ENCODE measurements around the gene CACNB2. TPM values are rescaled to one million over a fixed set of nuclear protein-coding genes. Genes with fewer than 3 reads are reported as not detected.

CACNB2 gene
- total RNA-seq, 1 experiment from 2014 or later, result 3.2 TPM

DNA sequence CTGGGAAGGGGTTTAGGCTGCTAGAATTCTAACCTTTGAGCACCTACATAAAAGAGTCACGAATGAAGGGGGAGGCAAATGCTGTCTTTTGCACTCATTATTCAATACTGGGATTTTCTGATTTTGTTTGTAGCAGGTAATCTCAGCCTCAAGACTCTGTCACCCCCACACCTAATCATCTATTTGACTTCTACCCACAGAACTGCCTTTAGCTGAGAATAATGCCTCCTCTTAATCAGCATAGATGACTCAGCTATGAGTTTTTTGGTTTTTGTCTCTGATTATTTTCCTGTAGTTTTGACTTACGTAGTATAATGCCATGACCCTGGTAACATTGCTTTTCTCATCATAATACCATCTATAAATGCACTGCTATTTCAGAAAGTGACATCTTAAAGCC lies 42.7 kb upstream of the CACNB2 start:
- ATAC-seq, result no peak
- Mint-ChIP-seq H3K4me3 (no peak overlapping the region), H3K27ac (no peak overlapping the region), H3K27me3 (ENCODE audit: low read depth) (no peaks in the 10 kb centered on the region), H3K36me3 (no peaks in the 10 kb centered on the region), H3K4me1 (peaks cover 44% of the 10 kb centered on the region), H3K9me3 (peaks cover 5% of the 10 kb centered on the region; the same call in 1 of the 2 replicates)
- DNase-seq (ENCODE audit: low spot score), result no peak
- CTCF ChIA-PET, result no interaction called here
- POLR2A ChIA-PET, result interaction anchor here (0.7 kb wide), 1 partner anchor 53 kb away, joined by 4 read pairs; no protein-coding TSS in a partner anchor
- TF ChIP-seq JAZF1 (CRISPR knock-in tag; IDR thresholded peaks at IDR 0.05) (no peak), ZNF232 (CRISPR knock-in tag; IDR thresholded peaks at IDR 0.05) (no peak), PRRX2 (CRISPR knock-in tag; IDR thresholded peaks at IDR 0.05) (no peak), OVOL2 (CRISPR knock-in tag; IDR thresholded peaks at IDR 0.05; ENCODE audit: borderline replicate concordance) (no peak)
- TF ChIP-seq, protein P1, sequence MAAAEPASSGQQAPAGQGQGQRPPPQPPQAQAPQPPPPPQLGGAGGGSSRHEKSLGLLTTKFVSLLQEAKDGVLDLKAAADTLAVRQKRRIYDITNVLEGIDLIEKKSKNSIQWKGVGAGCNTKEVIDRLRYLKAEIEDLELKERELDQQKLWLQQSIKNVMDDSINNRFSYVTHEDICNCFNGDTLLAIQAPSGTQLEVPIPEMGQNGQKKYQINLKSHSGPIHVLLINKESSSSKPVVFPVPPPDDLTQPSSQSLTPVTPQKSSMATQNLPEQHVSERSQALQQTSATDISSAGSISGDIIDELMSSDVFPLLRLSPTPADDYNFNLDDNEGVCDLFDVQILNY (CRISPR knock-in tag; IDR thresholded peaks at IDR 0.05), result no peak
- TF ChIP-seq, protein P2, sequence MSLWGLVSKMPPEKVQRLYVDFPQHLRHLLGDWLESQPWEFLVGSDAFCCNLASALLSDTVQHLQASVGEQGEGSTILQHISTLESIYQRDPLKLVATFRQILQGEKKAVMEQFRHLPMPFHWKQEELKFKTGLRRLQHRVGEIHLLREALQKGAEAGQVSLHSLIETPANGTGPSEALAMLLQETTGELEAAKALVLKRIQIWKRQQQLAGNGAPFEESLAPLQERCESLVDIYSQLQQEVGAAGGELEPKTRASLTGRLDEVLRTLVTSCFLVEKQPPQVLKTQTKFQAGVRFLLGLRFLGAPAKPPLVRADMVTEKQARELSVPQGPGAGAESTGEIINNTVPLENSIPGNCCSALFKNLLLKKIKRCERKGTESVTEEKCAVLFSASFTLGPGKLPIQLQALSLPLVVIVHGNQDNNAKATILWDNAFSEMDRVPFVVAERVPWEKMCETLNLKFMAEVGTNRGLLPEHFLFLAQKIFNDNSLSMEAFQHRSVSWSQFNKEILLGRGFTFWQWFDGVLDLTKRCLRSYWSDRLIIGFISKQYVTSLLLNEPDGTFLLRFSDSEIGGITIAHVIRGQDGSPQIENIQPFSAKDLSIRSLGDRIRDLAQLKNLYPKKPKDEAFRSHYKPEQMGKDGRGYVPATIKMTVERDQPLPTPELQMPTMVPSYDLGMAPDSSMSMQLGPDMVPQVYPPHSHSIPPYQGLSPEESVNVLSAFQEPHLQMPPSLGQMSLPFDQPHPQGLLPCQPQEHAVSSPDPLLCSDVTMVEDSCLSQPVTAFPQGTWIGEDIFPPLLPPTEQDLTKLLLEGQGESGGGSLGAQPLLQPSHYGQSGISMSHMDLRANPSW (CRISPR knock-in tag; conservative IDR thresholded peaks at IDR 0.05; ENCODE audit: low read depth), result no peak

DNA sequence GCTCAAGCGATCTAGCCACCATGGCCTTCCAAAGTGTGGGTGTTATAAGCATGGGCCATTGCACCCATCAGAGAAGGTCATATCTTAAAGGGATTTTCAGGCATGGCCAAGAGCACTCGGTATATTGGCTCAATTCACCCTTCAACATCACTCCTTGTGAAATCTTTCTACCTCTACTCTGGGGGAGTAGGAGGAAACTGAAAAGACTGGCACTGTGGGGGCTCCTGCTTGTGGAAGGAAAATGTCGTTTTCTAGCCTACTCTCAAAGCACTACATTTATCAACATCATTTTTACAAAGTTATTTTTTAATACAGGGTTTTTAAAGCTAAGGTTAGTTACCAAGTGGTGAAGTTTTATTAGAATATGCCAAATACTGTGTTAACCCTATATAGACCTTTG lies 42.0 kb upstream of the CACNB2 start:
- POLR2A ChIA-PET, result no interaction called here
- Mint-ChIP-seq H3K27ac (no peak overlapping the region), H3K27me3 (ENCODE audit: low read depth) (no peaks in the 10 kb centered on the region), H3K4me1 (peaks cover 44% of the 10 kb centered on the region), H3K9me3 (peaks cover 5% of the 10 kb centered on the region; the same call in 1 of the 2 replicates), H3K36me3 (no peaks in the 10 kb centered on the region), H3K4me3 (no peak overlapping the region)
- no peak for TF ChIP-seq ESRRA (CRISPR knock-in tag; IDR thresholded peaks at IDR 0.05; ENCODE audit: borderline replicate concordance)
- TF ChIP-seq NFYB (CRISPR knock-in tag; conservative IDR thresholded peaks at IDR 0.05; ENCODE audit: low read depth), result no peak
- no peak for TF ChIP-seq ZNF121 (CRISPR knock-in tag; IDR thresholded peaks at IDR 0.05)
- no peak for TF ChIP-seq MYBL2 (CRISPR knock-in tag; IDR thresholded peaks at IDR 0.05)
- TF ChIP-seq CREM (CRISPR knock-in tag; IDR thresholded peaks at IDR 0.05), result no peak
- TF ChIP-seq, protein P3, sequence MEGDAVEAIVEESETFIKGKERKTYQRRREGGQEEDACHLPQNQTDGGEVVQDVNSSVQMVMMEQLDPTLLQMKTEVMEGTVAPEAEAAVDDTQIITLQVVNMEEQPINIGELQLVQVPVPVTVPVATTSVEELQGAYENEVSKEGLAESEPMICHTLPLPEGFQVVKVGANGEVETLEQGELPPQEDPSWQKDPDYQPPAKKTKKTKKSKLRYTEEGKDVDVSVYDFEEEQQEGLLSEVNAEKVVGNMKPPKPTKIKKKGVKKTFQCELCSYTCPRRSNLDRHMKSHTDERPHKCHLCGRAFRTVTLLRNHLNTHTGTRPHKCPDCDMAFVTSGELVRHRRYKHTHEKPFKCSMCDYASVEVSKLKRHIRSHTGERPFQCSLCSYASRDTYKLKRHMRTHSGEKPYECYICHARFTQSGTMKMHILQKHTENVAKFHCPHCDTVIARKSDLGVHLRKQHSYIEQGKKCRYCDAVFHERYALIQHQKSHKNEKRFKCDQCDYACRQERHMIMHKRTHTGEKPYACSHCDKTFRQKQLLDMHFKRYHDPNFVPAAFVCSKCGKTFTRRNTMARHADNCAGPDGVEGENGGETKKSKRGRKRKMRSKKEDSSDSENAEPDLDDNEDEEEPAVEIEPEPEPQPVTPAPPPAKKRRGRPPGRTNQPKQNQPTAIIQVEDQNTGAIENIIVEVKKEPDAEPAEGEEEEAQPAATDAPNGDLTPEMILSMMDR (IDR thresholded peaks at IDR 0.05), result no peak
- no peak for TF ChIP-seq JUN (CRISPR knock-in tag; IDR thresholded peaks at IDR 0.05)
- TF ChIP-seq ZNF416 (CRISPR knock-in tag; IDR thresholded peaks at IDR 0.05), result no peak
- DNase-seq (ENCODE audit: low spot score) (no peak), ATAC-seq (no peak)
- CTCF ChIA-PET, result no interaction called here

DNA sequence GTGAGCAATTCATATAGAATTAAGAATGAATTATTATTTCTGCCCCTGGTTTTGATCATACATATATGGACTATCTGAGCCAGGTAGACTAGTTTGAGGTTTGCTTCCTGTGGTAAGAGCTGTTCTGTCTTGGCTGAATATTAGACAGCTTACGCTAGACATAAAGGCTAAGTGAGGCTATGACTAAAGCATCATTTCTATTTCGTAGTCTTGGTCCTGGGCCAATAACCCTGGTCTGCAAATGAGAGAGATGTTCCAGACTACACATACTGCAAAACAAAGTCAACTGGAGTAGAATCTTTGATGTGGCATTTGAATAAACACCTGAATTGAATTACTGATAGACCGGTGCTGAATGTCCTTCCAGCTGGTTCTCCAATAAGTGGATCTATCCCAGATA lies 40.8 kb upstream of the CACNB2 start:
- Mint-ChIP-seq H3K27me3 (ENCODE audit: low read depth) (no peaks in the 10 kb centered on the region), H3K27ac (no peak overlapping the region), H3K4me1 (peaks cover 34% of the 10 kb centered on the region), H3K4me3 (no peak overlapping the region), H3K9me3 (peaks cover 5% of the 10 kb centered on the region; the same call in 1 of the 2 replicates), H3K36me3 (no peaks in the 10 kb centered on the region)
- ChIA-PET CTCF (no interaction called here), POLR2A (no interaction called here)
- DNase-seq (ENCODE audit: low spot score) (no peak), ATAC-seq (no peak)
- no peak for TF ChIP-seq EMX1 (CRISPR knock-in tag; IDR thresholded peaks at IDR 0.05)

DNA sequence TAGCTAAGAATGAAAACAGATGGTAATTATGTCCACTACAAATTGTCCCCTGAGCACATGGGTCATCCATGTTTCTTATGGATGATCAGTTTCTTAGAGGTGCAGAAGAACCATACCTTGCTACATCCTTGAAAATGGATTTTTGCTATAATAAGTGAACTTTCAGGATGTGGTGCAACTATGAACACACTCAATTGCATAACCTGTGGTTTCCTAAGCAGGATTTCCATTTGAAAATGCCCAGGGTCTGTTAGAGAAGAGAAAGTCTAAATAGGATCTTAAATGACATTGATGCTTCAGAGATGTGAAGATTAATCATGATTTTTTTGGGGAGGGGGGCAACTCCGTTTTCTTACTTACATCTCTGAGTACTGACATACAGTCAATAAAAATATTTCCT lies 39.6 kb upstream of the CACNB2 start:
- ChIA-PET CTCF (interaction anchor here (0.5 to 0.6 kb wide), 2 partner anchors 27 to 103 kb away, joined by 3 read pairs; no protein-coding TSS in a partner anchor), POLR2A (no interaction called here)
- Mint-ChIP-seq H3K27me3 (ENCODE audit: low read depth) (no peaks in the 10 kb centered on the region), H3K4me1 (peaks cover 24% of the 10 kb centered on the region), H3K4me3 (no peak overlapping the region), H3K9me3 (peaks cover 1% of the 10 kb centered on the region; the same call in 1 of the 2 replicates), H3K27ac (no peak overlapping the region), H3K36me3 (no peaks in the 10 kb centered on the region)
- DNase-seq (ENCODE audit: low spot score), result no peak
- no peak for ATAC-seq
- TF ChIP-seq NR1H2 (CRISPR knock-in tag; IDR thresholded peaks at IDR 0.05) (no peak), MYBL2 (CRISPR knock-in tag; IDR thresholded peaks at IDR 0.05) (no peak)
- TF ChIP-seq, protein P4, sequence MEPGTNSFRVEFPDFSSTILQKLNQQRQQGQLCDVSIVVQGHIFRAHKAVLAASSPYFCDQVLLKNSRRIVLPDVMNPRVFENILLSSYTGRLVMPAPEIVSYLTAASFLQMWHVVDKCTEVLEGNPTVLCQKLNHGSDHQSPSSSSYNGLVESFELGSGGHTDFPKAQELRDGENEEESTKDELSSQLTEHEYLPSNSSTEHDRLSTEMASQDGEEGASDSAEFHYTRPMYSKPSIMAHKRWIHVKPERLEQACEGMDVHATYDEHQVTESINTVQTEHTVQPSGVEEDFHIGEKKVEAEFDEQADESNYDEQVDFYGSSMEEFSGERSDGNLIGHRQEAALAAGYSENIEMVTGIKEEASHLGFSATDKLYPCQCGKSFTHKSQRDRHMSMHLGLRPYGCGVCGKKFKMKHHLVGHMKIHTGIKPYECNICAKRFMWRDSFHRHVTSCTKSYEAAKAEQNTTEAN (CRISPR knock-in tag; IDR thresholded peaks at IDR 0.05), result no peak
- TF ChIP-seq, protein P5, sequence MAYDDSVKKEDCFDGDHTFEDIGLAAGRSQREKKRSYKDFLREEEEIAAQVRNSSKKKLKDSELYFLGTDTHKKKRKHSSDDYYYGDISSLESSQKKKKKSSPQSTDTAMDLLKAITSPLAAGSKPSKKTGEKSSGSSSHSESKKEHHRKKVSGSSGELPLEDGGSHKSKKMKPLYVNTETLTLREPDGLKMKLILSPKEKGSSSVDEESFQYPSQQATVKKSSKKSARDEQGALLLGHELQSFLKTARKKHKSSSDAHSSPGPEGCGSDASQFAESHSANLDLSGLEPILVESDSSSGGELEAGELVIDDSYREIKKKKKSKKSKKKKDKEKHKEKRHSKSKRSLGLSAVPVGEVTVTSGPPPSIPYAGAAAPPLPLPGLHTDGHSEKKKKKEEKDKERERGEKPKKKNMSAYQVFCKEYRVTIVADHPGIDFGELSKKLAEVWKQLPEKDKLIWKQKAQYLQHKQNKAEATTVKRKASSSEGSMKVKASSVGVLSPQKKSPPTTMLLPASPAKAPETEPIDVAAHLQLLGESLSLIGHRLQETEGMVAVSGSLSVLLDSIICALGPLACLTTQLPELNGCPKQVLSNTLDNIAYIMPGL (CRISPR knock-in tag; IDR thresholded peaks at IDR 0.05), result no peak
